Measurements from ENCODE around the gene ANKMY1. TPM values are rescaled to one million over a fixed set of nuclear protein-coding genes. Genes with fewer than 3 reads are reported as not detected.
A peak's percentile ranks its signal among the peaks of the same experiment; 100 is the strongest.

ANKMY1 gene
- total RNA-seq, 1 experiment from 2014 or later, result 8.9 TPM

DNA sequence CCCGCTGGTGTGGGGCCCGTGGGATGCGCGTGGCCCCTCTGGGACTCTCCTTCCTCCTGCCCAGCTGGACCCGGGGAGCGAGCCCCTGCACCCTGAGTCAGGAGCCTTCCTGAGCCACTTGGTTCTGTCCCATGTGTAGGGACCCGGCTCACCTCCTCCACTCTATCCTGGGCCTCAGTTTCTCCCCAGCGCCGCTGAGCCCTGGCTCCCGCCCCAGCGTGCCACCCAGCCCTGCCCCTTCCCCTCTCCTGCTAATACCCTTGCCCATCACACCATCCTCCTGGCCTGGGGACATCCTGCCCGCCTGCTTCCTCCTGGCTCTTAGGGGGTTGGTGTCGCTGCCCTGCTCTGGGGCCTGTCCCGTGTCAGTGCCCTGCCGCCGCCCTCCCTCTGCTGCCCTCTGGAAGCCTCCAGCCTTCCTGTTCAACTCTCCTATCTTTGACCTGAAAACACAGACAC, 97.5 kb downstream of the ANKMY1 start:
- no peak for DNase-seq (ENCODE audit: low spot score)

DNA sequence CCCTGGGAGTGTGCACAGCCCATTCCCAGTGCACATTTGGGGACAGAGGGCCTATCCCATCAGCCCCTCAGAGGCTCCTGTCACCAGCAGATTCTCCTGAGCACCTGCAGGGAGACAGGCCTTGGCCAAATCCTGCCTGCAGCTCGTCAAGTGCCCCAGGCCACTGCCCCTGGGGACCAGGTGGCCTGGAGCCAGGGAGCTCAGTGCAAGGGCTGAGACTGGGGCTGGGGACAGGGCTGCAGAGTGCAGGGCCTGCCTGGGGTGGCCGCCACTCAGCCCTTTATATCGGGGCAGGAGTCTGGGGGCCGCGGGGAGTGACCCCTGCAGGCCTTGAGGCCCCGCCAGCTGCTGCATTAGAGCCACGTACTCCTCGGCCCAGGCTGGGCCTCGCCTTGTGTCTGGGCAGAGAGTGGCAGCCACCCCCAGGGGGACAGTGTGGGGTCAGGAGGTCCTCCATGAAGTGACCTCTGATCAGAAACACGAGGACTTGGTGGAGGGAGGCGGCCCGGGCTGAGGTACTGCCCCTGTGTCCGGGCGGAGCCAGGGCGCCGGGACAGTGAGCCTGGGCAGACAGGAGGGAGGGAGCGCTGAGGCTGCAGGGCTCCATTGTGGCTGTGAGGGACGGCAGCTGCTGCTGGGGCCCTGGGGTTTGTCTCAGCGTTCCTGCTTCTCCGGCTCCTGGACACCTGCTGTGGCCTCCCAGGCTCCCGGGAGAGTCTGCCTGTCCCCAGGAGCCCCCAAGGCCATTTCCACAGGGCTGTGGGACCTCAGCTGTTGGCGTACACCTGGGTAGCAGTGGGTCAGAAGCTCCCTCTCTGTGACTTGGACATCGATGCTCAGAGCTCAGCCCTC, 98.2 kb downstream of the ANKMY1 start:
- no peak for DNase-seq (ENCODE audit: low spot score)

DNA sequence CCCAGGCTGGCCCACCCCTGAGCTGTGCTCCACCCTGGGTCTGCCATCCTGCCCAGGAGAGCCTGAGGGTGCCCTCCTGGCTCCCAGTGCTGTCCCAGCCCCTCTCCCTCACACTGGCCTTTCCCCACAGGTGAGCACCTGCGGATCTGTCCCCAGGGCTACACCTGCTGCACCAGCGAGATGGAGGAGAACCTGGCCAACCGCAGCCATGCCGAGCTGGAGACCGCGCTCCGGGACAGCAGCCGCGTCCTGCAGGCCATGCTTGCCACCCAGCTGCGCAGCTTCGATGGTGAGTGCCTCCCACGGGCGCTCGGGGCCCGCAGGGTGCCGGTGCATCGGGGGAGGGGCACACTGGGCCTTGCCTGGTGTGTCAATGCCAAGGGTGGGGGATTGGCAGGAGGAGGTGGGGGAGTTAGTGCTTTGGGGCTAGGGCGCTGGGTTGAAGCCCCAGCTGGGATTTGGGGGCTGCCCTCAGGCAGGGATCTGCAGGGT, 98.8 kb downstream of the ANKMY1 start:
- no peak for DNase-seq (ENCODE audit: low spot score)

DNA sequence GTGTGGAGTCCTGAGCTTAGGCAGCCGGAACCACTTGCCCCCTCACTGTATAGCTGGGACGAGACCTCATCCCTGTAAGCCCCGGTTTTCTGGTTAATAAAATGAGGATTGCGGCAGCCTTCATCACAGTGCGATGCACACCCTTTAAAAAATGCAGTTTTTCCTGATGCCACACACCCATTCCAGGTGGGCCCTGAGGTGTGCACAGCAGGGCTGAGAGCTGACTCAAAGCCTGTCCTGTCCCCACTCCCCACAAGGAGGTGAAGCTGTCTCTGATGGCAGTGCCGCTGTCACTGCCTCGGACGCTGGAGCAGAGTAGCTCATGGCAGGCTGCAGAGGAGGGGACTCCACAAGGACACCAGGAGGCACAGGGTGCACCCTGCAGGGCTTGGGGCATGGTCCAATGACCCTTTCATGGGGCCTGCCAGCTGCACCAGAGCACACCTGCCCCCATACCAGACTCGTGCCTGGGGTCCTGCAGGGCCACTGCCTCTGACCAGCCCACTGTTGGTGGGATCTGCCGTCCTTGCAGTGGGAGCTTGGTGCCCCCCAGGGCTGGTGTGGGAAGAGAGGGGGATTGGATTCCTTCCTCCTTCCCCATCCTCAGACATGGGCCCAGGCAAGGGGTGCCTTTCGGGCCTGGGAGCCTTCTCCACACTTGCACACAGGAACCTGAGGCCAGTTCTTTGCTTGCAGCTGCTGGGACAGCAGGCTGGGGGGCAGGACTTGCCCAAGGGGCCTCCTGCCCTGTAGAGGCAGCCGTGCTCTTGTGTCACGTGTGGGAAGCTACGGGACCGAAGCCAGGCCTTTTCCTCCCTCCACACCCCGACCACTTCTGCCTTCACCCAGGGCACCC, 99.5 kb downstream of the ANKMY1 start:
- no peak for DNase-seq (ENCODE audit: low spot score)

DNA sequence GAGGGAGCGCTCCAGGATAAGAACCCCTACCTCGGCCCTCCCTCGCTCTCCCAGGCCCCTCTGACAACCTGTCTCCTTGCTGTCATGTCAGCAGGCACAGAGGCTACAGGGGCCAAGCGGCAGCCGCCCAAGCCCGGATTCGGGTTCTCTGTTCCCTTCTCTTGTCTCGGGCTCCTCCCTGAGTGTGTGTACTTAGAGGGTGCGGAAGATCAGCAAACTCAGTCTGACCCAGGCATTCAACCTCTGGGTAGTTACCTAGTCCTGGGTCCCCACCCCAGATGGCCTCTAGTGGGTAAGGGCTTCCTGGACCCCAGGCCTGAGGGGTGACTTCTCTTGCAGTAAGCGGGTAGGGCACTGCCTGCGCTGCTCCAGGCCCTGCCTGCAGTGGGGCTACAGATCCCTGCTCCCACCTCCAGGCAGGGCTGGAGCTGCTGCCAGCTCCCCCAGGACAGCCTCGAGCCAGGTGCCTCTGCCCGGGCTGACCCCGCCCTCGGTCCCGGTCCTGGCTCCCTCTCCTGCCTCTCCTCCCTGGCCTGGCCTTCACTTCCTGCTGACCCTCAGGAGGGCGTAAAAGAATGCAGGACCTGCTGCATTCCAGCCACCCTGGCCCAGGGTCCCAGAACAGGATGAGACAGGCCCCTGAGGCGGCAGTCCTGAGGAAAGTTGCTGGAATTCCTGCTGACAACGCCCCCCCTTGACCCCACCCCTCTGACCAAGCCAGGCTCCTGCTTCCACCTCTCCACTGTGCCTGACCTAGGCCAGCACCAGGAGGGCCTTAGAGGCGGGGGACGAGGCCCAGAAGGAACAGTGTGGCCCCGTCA, 100.4 kb downstream of the ANKMY1 start:
- no peak for DNase-seq (ENCODE audit: low spot score)

DNA sequence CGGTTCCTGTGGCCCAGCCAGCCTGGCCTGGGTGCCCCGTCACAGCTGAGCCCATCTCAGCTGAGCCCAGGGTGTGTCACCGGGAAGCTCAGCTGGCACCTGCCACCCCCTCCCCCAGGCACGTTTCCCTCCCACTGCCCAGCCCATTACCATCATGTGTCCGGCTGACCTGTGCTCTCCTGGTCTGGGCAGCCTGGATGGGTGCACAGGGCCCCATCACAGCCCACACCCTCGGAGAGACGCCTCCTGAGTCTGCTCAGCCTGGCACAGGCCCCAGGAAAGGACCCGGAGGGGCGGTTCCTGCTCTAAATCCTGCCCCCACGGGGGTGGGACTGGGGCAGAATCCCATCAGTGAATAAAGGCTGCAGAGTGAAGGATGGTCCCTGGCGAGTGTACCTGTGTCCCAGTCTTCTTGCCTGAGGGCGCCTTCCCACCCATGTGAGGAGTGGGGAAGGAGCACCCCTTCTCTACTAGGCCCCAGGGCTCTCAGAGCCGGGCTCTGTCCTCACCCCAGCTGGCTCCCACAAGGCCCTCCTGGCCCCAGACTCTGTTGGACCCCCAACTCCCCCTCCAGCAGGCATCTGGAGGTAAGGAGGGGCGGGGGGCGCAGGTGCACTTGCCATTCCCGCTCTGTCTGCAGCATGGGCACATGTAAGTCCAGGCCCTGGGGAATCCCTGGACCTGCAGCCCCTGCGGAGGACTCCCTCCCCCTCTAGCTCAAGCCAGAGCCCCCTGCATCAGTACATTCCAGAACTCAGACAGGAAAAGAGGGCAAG, 101.2 kb downstream of the ANKMY1 start:
- DNase-seq (ENCODE audit: low spot score), result no peak

DNA sequence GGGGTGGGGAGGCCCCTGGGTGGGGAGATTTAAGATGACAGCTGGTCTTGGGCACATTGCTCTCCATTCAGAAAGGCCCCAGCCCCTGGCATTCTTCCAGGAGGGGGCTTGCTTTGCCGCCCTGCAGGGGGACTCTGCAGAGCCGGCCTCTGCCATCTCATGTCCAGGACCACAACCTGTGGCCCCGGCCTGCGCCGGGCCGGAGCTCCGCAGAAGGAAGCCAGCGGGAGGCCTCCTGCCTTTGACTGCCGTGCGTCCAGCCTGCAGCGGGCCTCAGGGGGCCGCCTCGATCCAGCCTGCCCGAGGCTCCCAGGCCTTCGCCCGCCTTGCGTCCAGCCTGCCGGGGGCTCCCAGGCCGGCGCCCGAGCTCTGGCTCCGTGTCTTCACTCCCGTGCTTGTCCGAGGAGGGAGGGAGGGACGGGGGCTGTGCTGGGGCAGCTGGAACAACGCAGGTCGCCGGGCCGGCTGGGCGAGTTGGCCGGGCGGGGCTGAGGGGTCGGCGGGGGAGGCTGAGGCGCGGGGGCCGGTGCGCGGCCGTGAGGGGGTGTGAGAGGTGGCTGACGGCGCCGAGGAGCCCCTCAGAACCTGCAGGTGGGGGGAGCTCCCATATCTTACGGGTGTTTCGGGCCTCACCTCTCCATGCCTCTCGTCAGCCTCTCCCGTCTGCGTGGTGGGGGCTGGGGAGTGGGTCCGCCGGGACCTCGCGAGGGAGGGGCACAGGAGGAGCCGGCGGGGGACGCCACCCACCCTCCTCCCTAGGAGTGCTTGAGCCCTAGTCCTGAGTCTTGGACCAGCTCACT, 101.9 kb downstream of the ANKMY1 start:
- no peak for DNase-seq (ENCODE audit: low spot score)

DNA sequence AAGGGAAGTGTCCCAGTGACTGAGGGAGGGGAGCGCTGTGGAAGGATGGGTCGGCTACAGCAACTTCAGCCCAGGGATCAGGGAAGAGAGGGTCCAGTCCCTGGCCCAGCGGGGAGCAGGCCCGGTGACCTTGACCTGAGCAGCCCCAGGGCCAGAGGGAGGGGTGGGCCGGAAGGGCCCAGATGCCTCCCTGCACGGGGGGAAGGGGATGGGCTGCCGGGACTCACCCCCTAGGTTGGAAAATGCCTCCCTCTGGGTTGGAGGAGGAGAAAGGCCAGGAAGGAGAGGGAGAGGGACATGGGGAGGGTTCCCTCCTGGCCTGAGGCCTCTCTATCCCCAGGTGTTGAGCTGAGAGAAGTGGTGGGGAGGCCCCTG, 102.5 kb downstream of the ANKMY1 start:
- DNase-seq (ENCODE audit: low spot score), result no peak

DNA sequence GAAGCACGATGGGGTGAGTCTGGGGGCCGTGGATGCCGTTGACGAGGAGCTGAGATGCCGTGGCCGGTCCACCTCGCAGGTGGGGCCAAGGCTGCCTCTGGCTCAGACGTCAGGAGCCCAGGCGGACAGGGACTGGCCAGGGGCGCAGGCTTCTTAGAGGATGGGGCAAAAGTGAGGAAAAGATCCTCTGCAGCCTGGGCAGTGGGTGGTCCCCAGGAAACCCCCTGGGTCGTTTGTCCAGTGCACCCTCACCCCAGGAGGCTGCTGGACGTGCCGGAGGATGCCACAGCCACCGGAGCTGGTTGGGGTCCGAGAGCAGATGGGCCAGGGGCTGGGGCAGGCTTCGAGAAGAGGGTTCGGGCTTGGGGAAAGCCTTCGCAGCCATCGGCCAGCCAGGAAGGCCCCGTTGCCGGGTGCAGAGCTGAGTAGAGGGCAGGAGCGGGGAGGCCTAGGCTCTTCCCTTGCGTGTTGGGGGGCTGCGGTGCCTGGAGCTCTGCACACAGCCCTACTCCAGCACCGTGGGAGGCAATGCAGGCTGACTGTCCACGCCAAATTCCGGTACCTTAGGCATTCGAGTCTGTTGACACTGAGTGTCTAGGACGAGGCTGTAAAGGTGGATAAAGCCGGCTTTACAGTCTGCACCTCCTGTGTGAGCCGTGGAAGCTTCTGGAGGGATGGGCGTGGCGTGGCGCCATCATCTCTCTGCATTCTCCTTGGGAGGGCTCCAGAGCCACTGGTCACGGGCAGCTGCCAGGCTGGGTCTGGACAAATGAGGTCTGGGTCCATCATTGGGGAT, 103.5 kb downstream of the ANKMY1 start:
- no peak for DNase-seq (ENCODE audit: low spot score)

DNA sequence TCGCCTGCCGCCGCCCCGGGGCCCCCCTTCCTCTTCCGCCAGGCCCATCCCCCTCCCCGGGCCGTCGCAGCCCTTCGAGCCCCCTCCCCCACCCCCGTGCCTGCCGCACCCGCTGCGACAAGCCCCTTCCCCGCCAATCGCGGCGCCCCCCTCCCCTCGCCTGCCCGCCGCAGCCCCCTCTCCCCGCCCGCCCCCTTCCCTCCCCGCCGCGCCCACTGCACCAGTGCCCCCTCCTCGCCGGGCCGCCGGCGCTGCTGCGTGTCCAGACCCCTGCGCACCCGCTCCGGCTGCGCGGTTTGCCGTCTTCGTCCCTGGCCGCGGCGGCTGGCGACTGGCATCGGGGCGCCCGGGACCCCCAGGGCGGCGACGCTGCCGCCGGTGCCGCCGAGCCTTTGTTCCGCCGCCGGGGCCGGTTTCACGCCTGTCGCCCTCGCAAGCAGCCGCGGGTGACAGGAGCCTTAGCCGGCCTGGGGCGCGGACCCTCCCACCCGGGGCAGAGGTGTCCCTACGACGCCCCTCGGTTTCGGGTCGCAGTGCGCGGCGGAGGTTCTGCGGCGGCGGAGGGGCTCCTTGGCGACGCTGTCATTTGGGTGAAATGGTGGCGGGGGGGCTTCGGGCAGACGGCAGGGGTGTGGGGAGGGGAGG, 104.2 kb downstream of the ANKMY1 start:
- no peak for DNase-seq (ENCODE audit: low spot score)

DNA sequence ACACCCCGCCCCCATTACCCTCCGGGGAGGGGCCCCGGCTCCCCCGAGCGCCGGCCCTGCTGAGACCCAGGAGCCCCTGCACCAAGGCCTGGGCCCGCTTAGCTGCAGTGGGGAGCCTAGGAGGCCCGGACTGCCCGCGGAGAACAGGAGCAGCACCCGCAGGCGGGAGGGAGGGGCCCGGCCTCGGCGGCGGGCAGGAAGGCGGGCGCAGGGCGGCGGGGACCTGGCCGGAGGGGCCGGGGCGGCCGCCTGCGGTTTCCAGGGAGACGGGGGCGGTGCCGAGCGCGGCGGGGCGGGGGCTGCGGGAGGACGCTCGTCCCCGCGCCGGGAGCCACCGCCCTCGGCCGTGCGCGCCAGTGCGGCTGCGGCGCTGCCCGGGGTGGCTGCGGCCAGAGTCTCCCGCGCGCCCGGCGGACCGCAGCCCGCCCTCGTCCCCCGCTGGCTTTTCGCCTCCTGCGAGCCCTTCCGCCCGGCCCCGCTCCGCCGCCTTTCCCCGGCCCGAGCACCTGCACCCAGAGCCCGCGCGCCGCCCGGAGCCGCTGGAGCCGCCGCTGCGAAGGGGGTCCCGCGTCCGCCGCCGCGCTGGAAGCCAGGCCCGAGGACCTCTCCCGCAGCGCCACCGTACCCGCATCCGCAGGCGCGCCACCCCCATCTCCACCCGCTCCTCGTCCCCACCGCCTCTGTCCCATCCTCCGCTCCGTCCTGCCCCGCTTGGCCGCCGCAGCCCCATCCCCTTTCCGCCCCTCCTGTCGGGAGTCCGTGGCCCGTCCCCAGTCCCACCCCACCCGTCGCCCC, 105.1 kb downstream of the ANKMY1 start:
- peak; percentile 49 for DNase-seq (ENCODE audit: low spot score)

DNA sequence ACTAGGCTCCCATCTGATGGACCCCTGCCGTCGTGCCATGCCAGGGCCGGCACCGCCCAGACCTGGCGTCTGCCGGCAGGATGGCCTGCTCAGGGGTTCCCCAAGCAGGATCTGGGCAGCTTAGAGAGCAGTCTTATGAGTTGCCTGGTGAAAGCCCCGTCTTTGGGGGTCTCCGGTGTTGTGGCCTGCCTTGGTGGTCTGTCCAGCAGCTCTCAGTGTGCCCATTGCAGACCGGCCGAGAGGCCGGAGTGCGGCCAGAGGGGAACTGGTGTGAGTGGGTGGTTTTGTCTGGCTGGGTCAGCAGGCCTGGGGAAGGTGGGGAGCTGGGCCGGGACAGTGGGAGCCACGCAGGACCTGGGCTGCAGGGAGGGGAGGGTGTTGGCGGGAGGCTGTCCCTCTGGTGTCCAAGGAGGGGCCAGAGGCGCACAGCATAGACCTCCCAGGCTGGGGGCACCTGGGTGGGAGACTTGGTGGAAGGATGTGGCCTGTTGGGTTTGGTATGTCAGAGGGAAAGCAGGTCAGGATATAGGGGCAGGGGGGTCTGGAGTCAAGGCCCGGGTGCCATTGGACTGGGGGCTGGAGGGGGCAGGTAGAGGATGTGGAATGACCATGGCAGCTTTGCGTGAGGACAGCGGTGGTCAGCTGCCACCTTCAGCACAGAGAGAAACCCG, 105.9 kb downstream of the ANKMY1 start:
- DNase-seq (ENCODE audit: low spot score), result no peak

DNA sequence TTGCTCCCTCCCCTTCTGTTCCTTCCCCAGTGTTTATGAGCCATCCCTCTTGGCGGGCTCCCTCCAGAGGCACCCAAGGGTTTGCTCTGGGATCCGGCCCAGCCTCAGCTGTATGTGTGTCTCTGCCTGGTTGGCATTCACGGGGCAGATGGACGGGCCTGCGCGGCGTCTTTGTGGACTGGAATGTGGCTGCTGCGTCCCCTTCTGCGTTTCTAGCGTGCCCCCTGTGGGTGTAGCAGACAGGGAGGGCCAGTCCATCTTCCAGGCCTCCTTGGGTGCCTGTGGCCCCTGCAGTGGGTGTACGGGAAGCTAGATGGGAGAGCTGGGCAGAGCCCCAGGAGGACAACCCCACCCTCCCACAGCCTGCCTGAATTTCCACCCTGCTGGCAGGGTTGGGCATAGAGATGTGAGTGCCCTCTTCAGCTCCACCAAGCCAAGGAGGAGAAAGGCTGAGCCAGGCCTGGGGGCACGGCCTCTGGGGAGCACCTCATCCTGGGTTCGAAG, 106.6 kb downstream of the ANKMY1 start:
- no peak for DNase-seq (ENCODE audit: low spot score)

DNA sequence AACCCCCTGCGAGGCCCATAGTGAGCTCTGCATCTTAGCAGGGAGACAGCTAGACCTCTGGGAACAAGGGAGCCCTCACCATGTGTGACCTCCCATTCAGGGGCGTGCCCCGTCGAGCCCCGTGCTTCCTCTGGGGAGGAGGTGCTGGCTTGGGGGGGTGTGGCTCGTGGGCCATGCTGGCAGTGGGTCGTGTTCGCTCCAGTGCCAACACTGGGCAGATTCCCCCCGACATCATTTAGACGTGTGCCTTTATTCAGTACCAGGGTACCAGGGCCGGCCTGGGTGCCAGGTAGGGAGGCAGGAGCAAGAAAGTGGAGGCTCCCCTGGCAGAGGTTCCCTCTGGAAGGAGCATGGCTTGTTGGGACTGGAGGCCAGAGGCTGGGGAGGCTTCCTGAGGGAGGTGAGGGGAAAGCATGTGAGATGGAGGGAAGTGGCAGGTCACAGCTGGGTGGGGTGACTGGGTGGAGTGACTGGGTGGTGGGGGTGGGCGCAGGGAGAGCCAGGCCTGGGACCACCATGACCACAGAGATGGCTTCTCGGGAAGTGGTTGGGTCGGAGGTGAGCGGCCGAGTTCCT, 107.2 kb downstream of the ANKMY1 start:
- no peak for DNase-seq (ENCODE audit: low spot score)

DNA sequence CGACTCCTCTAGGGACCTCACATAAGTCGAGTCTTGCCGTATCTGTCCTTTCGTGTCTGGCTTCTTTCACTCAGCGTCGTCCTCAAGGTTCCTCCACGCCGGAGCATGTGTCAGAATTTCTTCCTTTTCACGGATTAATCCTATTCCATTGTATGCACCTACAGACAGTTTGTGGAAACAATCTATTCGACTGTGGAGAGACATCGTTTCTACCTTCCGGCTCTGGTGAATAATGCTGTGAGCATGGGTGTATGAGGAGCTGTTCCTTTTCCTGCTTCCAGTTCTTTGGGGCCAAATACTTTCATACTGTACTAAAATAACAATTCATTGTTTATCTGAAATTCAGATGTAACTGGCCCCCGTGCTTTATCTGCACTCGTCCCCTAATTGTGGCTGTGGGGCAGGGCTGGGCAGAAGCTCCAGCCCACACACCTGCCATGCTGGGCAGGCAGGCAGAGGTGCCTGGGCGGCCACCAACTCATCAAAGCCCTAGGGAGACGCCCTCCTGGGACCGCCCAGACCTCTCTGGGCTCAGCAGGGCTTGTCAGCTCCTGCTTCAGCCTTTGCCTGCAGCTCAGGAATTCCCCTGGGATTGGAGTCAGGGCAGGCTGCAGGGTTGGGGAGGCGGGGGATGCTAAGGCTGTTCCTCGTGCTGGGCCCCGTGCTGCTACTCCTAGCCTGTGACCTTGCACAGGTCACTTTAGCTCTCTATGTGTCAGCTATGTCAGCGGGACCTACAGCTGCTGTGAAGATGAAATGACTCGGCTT, 107.8 kb downstream of the ANKMY1 start:
- DNase-seq (ENCODE audit: low spot score), result peak; percentile 80
